Activated CD4-positive, alpha-beta T cell treated with anti-CD3 and anti-CD28 coated beads, Interleukin-2, amount 10 ng/mL, durations not matched to agents 7 days and 5 days (primary cell): ENCODE data around the gene ZNF280B. TPM values are rescaled to one million over a fixed set of nuclear protein-coding genes. Genes with fewer than 3 reads are reported as not detected.
A peak's percentile ranks its signal among the peaks of the same experiment; 100 is the strongest.

Experiments used
- CTCF ChIA-PET: fragments of 350-600 bp; sonication (Branson Sonifier 250); formaldehyde crosslinking; loops from one replicate; lab custom pipeline; 2021; ENCODE audit warnings: antibody characterized with exemption; lab: Charles Lee
- POLR2A ChIA-PET: fragments of 350-600 bp; sonication (Branson Sonifier 250); formaldehyde crosslinking; loops from one replicate; lab custom pipeline; 2021; ENCODE audit warnings: antibody characterized with exemption; lab: Charles Lee
- DNase-seq: peaks from one replicate; pipeline ENCODE4 v3.0.0-alpha.2; 2020
- H3K27ac Mint-ChIP-seq: one replicate; pipeline ENCODE4 v1.8.0; 2021; ENCODE audit warnings: mild to moderate bottlenecking, moderate library complexity, mixed read lengths
- H3K27me3 Mint-ChIP-seq: one replicate; pipeline ENCODE4 v1.8.0; 2021; ENCODE audit warnings: mixed read lengths
- H3K36me3 Mint-ChIP-seq: one replicate; pipeline ENCODE4 v1.8.0; 2021; ENCODE audit warnings: low read depth, mixed read lengths
- H3K4me1 Mint-ChIP-seq: one replicate; pipeline ENCODE4 v1.8.0; 2021; ENCODE audit warnings: mixed read lengths
- H3K4me3 Mint-ChIP-seq: one replicate; pipeline ENCODE4 v1.8.0; 2021; ENCODE audit warnings: mild to moderate bottlenecking, moderate library complexity, mixed read lengths
- H3K9me3 Mint-ChIP-seq: one replicate; pipeline ENCODE4 v1.8.0; 2021; ENCODE audit warnings: mixed read lengths
- total RNA-seq, 2 experiments: library from RNA; stranded (reverse); gene quantifications; one replicate each; pipeline ENCODE4 v1.2.3, GENCODE V29; 2021

Gene ZNF280B, protein sequence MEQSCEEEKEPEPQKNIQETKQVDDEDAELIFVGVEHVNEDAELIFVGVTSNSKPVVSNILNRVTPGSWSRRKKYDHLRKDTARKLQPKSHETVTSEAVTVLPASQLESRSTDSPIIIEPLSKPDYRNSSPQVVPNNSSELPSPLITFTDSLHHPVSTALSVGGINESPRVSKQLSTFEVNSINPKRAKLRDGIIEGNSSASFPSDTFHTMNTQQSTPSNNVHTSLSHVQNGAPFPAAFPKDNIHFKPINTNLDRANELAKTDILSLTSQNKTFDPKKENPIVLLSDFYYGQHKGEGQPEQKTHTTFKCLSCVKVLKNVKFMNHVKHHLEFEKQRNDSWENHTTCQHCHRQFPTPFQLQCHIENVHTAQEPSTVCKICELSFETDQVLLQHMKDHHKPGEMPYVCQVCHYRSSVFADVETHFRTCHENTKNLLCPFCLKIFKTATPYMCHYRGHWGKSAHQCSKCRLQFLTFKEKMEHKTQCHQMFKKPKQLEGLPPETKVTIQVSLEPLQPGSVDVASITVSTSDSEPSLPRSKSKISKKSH
- total RNA-seq = 1 to 10 TPM; 1.9 to 2.5 TPM

GRCh38 chr22:22508274-22509176 is at the start of gene ZNF280B:
TSS of gene ZNF280B (minus strand) at chr22:22508742. CDS start at chr22:22489398, 19,344 bp downstream.
- Mint-ChIP-seq H3K4me3 (peak within 1 kb of the TSS; percentile 79), H3K27ac (peak within 1 kb of the TSS; percentile 47), H3K9me3 (peaks cover 14% of the 10 kb centered on the region), H3K36me3 (peaks cover 14% of the 10 kb centered on the region), H3K27me3 (peaks cover 20% of the 10 kb centered on the region), H3K4me1 (peaks cover 12% of the 10 kb centered on the region)
- DNase-seq = peak; percentile 85
- ChIA-PET POLR2A (no interaction called here), CTCF (interaction anchor here (0.7 to 1.5 kb wide), 9 partner anchors 9 to 84 kb away, joined by 3 to 7 read pairs (median 3); partner anchors contain the start of gene ZNF280A)

- H3K27ac Mint-ChIP-seq = no peak overlapping the region
- ChIA-PET POLR2A (no interaction called here), CTCF (no interaction called here)
- H3K36me3 Mint-ChIP-seq = no peaks in the 10 kb centered on the region
- DNase-seq = no peak
- H3K4me3 Mint-ChIP-seq = no peak overlapping the region
- H3K9me3 Mint-ChIP-seq = no peaks in the 10 kb centered on the region
- H3K4me1 Mint-ChIP-seq = peaks cover 4% of the 10 kb centered on the region
- no peaks in the 10 kb centered on the region for H3K27me3 Mint-ChIP-seq
These were observed 48.7 kb upstream of the ZNF280B start for GRCh38 chr22:22556995-22557925.

- Mint-ChIP-seq H3K9me3 (no peaks in the 10 kb centered on the region), H3K36me3 (no peaks in the 10 kb centered on the region), H3K27ac (no peak overlapping the region), H3K4me1 (peaks cover 4% of the 10 kb centered on the region), H3K4me3 (no peak overlapping the region), H3K27me3 (no peaks in the 10 kb centered on the region)
- ChIA-PET POLR2A (no interaction called here), CTCF (no interaction called here)
- no peak for DNase-seq
These were observed 48.0 kb upstream of the ZNF280B start for GRCh38 chr22:22556578-22556977.

DNA sequence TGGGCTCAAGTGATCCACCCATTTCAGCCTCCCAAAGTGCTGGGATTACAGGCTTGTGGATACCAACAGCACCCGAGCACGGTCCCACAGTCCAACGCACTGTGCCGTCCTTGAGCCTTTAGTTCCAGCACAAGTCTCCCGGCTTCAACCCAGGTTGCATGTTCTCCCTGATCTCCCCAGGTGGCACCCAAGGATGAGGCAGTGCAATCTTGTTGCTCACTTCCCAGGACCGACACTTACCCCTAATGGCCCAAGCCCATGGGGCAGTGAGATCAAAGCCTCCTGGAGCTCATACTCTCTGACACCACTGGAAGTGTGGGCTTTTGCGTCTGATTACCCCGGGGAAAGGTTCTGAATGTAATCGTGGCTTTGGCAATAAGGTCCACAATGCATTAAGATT is 47.1 kb upstream of the ZNF280B start:
- Mint-ChIP-seq H3K27me3 (no peaks in the 10 kb centered on the region), H3K36me3 (no peaks in the 10 kb centered on the region), H3K4me1 (peaks cover 4% of the 10 kb centered on the region), H3K9me3 (no peaks in the 10 kb centered on the region), H3K4me3 (no peak overlapping the region), H3K27ac (no peak overlapping the region)
- ChIA-PET POLR2A (no interaction called here), CTCF (interaction anchor here (0.6 kb wide), 1 partner anchor 75 kb away, joined by 4 read pairs; no protein-coding TSS in a partner anchor)
- no peak for DNase-seq

GRCh38 chr22:22554587-22555284 is 46.2 kb upstream of the ZNF280B start:
- no peak overlapping the region for H3K27ac Mint-ChIP-seq
- no peaks in the 10 kb centered on the region for H3K27me3 Mint-ChIP-seq
- POLR2A ChIA-PET = no interaction called here
- peaks cover 4% of the 10 kb centered on the region for H3K4me1 Mint-ChIP-seq
- H3K4me3 Mint-ChIP-seq = no peak overlapping the region
- no peaks in the 10 kb centered on the region for H3K9me3 Mint-ChIP-seq
- no peak for DNase-seq
- CTCF ChIA-PET = no interaction called here
- no peaks in the 10 kb centered on the region for H3K36me3 Mint-ChIP-seq

- Mint-ChIP-seq H3K9me3 (no peaks in the 10 kb centered on the region), H3K4me3 (no peak overlapping the region), H3K36me3 (no peaks in the 10 kb centered on the region), H3K27ac (no peak overlapping the region), H3K27me3 (no peaks in the 10 kb centered on the region), H3K4me1 (peaks cover 1% of the 10 kb centered on the region)
- no peak for DNase-seq
- CTCF ChIA-PET = no interaction called here
- POLR2A ChIA-PET = no interaction called here
These were observed 45.4 kb upstream of the ZNF280B start for GRCh38 chr22:22553735-22554586.

- no peak overlapping the region for H3K27ac Mint-ChIP-seq
- no peaks in the 10 kb centered on the region for H3K4me1 Mint-ChIP-seq
- POLR2A ChIA-PET = no interaction called here
- no peak for DNase-seq
- H3K27me3 Mint-ChIP-seq = no peaks in the 10 kb centered on the region
- no peaks in the 10 kb centered on the region for H3K36me3 Mint-ChIP-seq
- no peaks in the 10 kb centered on the region for H3K9me3 Mint-ChIP-seq
- no peak overlapping the region for H3K4me3 Mint-ChIP-seq
- CTCF ChIA-PET = no interaction called here
These were observed 44.6 kb upstream of the ZNF280B start for GRCh38 chr22:22553141-22553540.

GRCh38 chr22:22552630-22553029 is 44.1 kb upstream of the ZNF280B start:
- no peaks in the 10 kb centered on the region for H3K27me3 Mint-ChIP-seq
- POLR2A ChIA-PET = no interaction called here
- no peak for DNase-seq

DNA sequence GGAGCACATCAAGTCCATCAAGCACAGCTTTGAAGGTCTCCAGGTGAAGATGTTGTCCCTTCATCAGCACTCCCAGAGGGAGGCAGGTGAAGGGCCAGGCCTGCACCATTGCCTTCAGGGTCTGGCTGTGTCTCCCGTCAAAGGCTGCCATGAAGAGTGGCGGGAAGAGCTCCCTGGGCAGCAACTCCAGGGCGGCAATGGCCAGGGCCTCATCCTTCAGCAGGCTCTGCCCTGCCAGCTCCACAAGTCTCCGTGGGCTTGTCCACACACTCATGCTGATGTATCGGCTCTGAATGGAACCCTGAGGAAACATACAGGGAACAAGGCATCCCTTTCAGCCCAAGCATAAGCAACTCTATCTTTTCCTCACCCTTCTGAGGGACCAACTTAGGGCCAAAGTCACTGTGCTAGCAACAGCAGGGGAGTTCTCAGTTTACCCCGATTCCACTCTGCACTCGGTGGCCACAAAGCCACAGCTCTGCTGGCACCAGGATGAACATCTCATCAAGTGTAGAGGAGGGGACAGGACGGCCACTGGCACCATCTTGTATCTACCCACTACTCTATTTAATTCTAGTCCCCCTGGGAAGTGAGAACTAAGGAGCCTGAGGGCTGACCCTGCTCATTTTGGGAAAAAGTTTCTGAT is 42.4 kb upstream of the ZNF280B start:
- ChIA-PET CTCF (no interaction called here), POLR2A (no interaction called here)
- H3K36me3 Mint-ChIP-seq = no peaks in the 10 kb centered on the region
- no peaks in the 10 kb centered on the region for H3K4me1 Mint-ChIP-seq
- no peaks in the 10 kb centered on the region for H3K27me3 Mint-ChIP-seq
- H3K4me3 Mint-ChIP-seq = no peak overlapping the region
- no peak overlapping the region for H3K27ac Mint-ChIP-seq
- DNase-seq = no peak
- H3K9me3 Mint-ChIP-seq = no peaks in the 10 kb centered on the region

More at GRCh38 chr22:22552630-22553029, 44.1 kb upstream of the ZNF280B start:
- H3K36me3 Mint-ChIP-seq = no peaks in the 10 kb centered on the region
- CTCF ChIA-PET = no interaction called here
- no peak overlapping the region for H3K27ac Mint-ChIP-seq
- H3K4me3 Mint-ChIP-seq = no peak overlapping the region
- H3K9me3 Mint-ChIP-seq = no peaks in the 10 kb centered on the region
- H3K4me1 Mint-ChIP-seq = no peaks in the 10 kb centered on the region

DNA sequence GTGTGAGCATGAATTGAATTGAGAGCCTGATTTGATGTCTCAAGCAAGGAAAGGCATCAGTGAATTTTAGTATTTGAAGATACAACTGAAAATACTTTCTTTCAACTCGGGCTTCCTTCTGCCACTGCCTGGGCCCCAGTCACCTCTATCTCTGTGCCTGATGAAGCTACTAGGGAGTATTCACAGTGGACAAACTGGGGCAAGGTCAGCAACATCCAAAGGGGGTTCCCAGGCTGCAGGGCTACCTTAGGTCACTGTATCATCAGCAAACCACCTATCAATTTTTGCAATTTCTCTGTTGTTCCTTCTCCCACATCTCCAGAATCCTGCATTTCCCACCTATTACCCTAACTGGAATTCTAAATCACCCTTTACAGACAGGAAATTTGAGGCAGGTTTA is 40.4 kb upstream of the ZNF280B start:
- Mint-ChIP-seq H3K9me3 (no peaks in the 10 kb centered on the region), H3K27me3 (no peaks in the 10 kb centered on the region), H3K36me3 (no peaks in the 10 kb centered on the region), H3K4me3 (no peak overlapping the region), H3K4me1 (no peaks in the 10 kb centered on the region), H3K27ac (no peak overlapping the region)
- no peak for DNase-seq
- ChIA-PET CTCF (no interaction called here), POLR2A (no interaction called here)

DNA sequence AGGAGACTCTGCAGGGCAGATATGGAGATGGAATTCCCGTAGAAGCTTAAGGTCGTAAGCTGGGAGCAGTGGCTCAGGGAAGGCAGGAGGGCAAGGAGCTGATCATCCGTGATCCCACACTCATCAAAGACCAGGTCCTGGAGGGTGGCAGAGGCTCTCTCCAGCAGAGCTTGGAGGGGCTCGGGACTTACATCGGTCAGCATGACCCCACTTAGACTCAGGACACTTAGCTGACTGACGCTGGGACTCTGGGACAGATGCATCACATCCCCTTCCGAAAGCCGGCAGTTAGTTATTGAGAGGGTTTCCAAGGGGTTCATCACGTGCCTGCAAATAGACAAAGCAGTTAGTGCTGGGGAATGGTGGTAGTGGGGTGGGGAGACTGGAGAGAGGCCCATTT is 39.8 kb upstream of the ZNF280B start:
- Mint-ChIP-seq H3K9me3 (no peaks in the 10 kb centered on the region), H3K36me3 (no peaks in the 10 kb centered on the region), H3K27me3 (no peaks in the 10 kb centered on the region), H3K4me1 (no peaks in the 10 kb centered on the region), H3K4me3 (no peak overlapping the region), H3K27ac (no peak overlapping the region)
- no peak for DNase-seq
- ChIA-PET CTCF (no interaction called here), POLR2A (no interaction called here)
